Keratinocyte (primary cell): Measurements from ENCODE around the gene BABAM2. TPM values are rescaled to one million over a fixed set of nuclear protein-coding genes. Genes with fewer than 3 reads are reported as not detected.

Experiments used
- DNase-seq: peaks from one replicate; pipeline ENCODE4 v3.0.0-alpha.2; 2011; ENCODE audit warnings: low read depth, missing footprints, low spot score
- FAIRE-seq: peaks from 2 replicates; lab custom pipeline; 2011; peaks lifted over from hg19 to GRCh38; lab: Jason Lieb, UNC
- H2AFZ ChIP-seq: 2 replicates; pipeline ENCODE4 v1.6.0; 2012; ENCODE audit warnings: low read length, control low read depth, inconsistent platforms; ENCODE audit not compliant: control insufficient read depth
- H3K27ac ChIP-seq: 2 replicates; pipeline ENCODE4 v1.5.1; 2011; ENCODE audit warnings: low read length; ENCODE audit not compliant: control insufficient read depth, insufficient read depth
- H3K27me3 ChIP-seq: 3 replicates; pipeline ENCODE4 v1.6.0; 2011; ENCODE audit warnings: low read length; ENCODE audit not compliant: control insufficient read depth, insufficient read depth; ENCODE audit errors: extremely low read depth
- H3K36me3 ChIP-seq, 2 experiments: 2 replicates in 1 of 2; 3 replicates in 1 of 2; pipeline ENCODE4 v1.5.1; 2011; ENCODE audit warnings: low read length in 2 of 2, mild to moderate bottlenecking in 1 of 2; ENCODE audit not compliant: control insufficient read depth in 2 of 2, insufficient read depth in 2 of 2; ENCODE audit errors: extremely low read depth in 1 of 2
- H3K4me1 ChIP-seq: 3 replicates; pipeline ENCODE4 v1.5.1; 2011; ENCODE audit warnings: low read length; ENCODE audit not compliant: control insufficient read depth, insufficient read depth; ENCODE audit errors: extremely low read depth
- H3K4me2 ChIP-seq: 3 replicates; pipeline ENCODE4 v1.6.0; 2011; ENCODE audit warnings: low read depth, low read length; ENCODE audit not compliant: control insufficient read depth, insufficient read depth; ENCODE audit errors: extremely low read depth
- H3K4me3 ChIP-seq, 3 experiments: fragments of 200-600 bp in 1 of 3; sonication (generic) in 1 of 3; 2 replicates in 2 of 3; 3 replicates in 1 of 3; pipeline ENCODE4 v1.5.1; 2011 to 2016; ENCODE audit warnings: low read length in 3 of 3, mild to moderate bottlenecking in 3 of 3, control low read depth in 2 of 3, inconsistent platforms in 1 of 3, low read depth in 1 of 3, mixed read lengths in 1 of 3, mixed run types in 1 of 3, moderate library complexity in 1 of 3; ENCODE audit not compliant: control insufficient read depth in 2 of 3, insufficient read depth in 2 of 3; ENCODE audit errors: extremely low read depth in 1 of 3
- H3K79me2 ChIP-seq: 2 replicates; pipeline ENCODE4 v1.6.0; 2012; ENCODE audit warnings: low read length; ENCODE audit not compliant: control insufficient read depth, insufficient read depth
- H3K9ac ChIP-seq: 3 replicates; pipeline ENCODE4 v1.6.0; 2011; ENCODE audit warnings: low read length; ENCODE audit not compliant: control insufficient read depth, insufficient read depth; ENCODE audit errors: extremely low read depth
- H3K9me1 ChIP-seq: 3 replicates; pipeline ENCODE4 v1.6.0; 2011; ENCODE audit warnings: low read length; ENCODE audit not compliant: control insufficient read depth, insufficient read depth; ENCODE audit errors: extremely low read depth
- H3K9me3 ChIP-seq: 2 replicates; pipeline ENCODE4 v1.5.1; 2012; ENCODE audit warnings: low read depth, low read length; ENCODE audit not compliant: control insufficient read depth
- H4K20me1 ChIP-seq: 3 replicates; pipeline ENCODE4 v1.6.0; 2011; ENCODE audit warnings: low read length; ENCODE audit not compliant: control insufficient read depth, insufficient read depth; ENCODE audit errors: extremely low read depth
- CTCF ChIP-seq, 3 experiments: IDR thresholded peaks in 1 of 3; conservative IDR thresholded peaks in 1 of 3; optimal IDR thresholded peaks in 1 of 3; 2 replicates in 2 of 3; 3 replicates in 1 of 3; pipeline versions ENCODE3 to v1.5.1; 2011; ENCODE audit warnings: low read length in 3 of 3, mild to moderate bottlenecking in 3 of 3, moderate library complexity in 2 of 3, control low read depth in 1 of 3, inconsistent platforms in 1 of 3; ENCODE audit not compliant: insufficient read depth in 2 of 3; ENCODE audit errors: extremely low read depth in 1 of 3
- EZH2 ChIP-seq: IDR thresholded peaks from one replicate; pipeline ENCODE4 v1.6.1; 2012; ENCODE audit warnings: inconsistent platforms, mild to moderate bottlenecking, low read length, moderate library complexity
- dilution Hi-C: fragments of 300-500 bp; cut with MboI; formaldehyde crosslinking; loops from one replicate; pipeline ENCODE4 v1.7.0; 2020; ENCODE audit warnings: low sequenced_read_pairs; ENCODE audit not compliant: extremely low pct_ligation_motif_present
- polyA plus RNA-seq, 5 experiments: library from polyadenylated mRNA; depleted of rRNA in 3 of 5; stranded (reverse) in 3 of 5; stranded (forward) in 1 of 5; unstranded in 1 of 5; fragments of >200 nt; gene quantifications; 1 replicate in 1 of 5; 2 replicates in 3 of 5; 3 replicates in 1 of 5; pipeline versions ENCODE4 v1.2.1 to v1.2.3, GENCODE V29; 2011 to 2012; ENCODE audit warnings: missing spikeins in 2 of 5, low read depth in 1 of 5, low replicate concordance in 1 of 5

Gene BABAM2
- polyA plus RNA-seq, 1 donor (not counting 4 experiments of a cell fraction or from before 2014, with no cell fraction given) = 29.8 TPM

- no peak overlapping the region for H3K4me3 ChIP-seq
- dilution Hi-C loops = no loop called here
- H3K27ac ChIP-seq = no peak overlapping the region
- H3K79me2 ChIP-seq = no peaks in the 10 kb centered on the region
- no peak overlapping the region for H3K4me2 ChIP-seq
- no peaks in the 10 kb centered on the region for H3K4me1 ChIP-seq
- no peaks in the 10 kb centered on the region for H4K20me1 ChIP-seq
- FAIRE-seq (no peak), DNase-seq (no peak)
- H3K9me3 ChIP-seq = no peaks in the 10 kb centered on the region
- no peak for TF ChIP-seq CTCF (optimal IDR thresholded peaks at IDR 0.05 in 1 of 3, IDR thresholded peaks at IDR 0.05 in 1 of 3, conservative IDR thresholded peaks at IDR 0.05 in 1 of 3; ENCODE audit: extremely low read depth in 1 of 3, insufficient read depth in 2 of 3, low read length in 3 of 3)
- TF ChIP-seq EZH2 = no peak
- no peaks in the 10 kb centered on the region for H3K27me3 ChIP-seq
- no peaks in the 10 kb centered on the region for H3K36me3 ChIP-seq
- no peak overlapping the region for H2AFZ ChIP-seq
- H3K9me1 ChIP-seq = no peaks in the 10 kb centered on the region
- H3K9ac ChIP-seq = no peak overlapping the region
These were observed 319.3 kb downstream of the BABAM2 start for GRCh38 chr2:28209864-28210263.

- no peak for TF ChIP-seq EZH2
- no peak for TF ChIP-seq CTCF (optimal IDR thresholded peaks at IDR 0.05 in 1 of 3, IDR thresholded peaks at IDR 0.05 in 1 of 3, conservative IDR thresholded peaks at IDR 0.05 in 1 of 3; ENCODE audit: extremely low read depth in 1 of 3, insufficient read depth in 2 of 3, low read length in 3 of 3)
- no peak overlapping the region for H3K4me2 ChIP-seq
- H3K79me2 ChIP-seq = no peaks in the 10 kb centered on the region
- no peaks in the 10 kb centered on the region for H3K9me3 ChIP-seq
- H4K20me1 ChIP-seq = no peaks in the 10 kb centered on the region
- H3K9me1 ChIP-seq = no peaks in the 10 kb centered on the region
- H3K9ac ChIP-seq = no peak overlapping the region
- no peak for DNase-seq
- H3K27me3 ChIP-seq = no peaks in the 10 kb centered on the region
- FAIRE-seq = no peak
- no peaks in the 10 kb centered on the region for H3K4me1 ChIP-seq
- dilution Hi-C loops = no loop called here
- no peaks in the 10 kb centered on the region for H3K36me3 ChIP-seq
- H2AFZ ChIP-seq = no peak overlapping the region
- H3K4me3 ChIP-seq = no peak overlapping the region
- H3K27ac ChIP-seq = no peak overlapping the region
These were observed 320.0 kb downstream of the BABAM2 start for GRCh38 chr2:28210535-28210934.
